Endothelial cell of umbilical vein (primary cell): ENCODE measurements around the gene ANKRD44. TPM values are rescaled to one million over a fixed set of nuclear protein-coding genes. Genes with fewer than 3 reads are reported as not detected.

ENCODE experiments used
- BruUV-seq: library from RNA; stranded (reverse); fragments of 400-500 nt; replicated peaks from 2 replicates; lab custom pipeline; 2021; lab: Mats Ljungman, UMichigan
- CTCF ChIA-PET: fragments of 300-600, 350-600 bp; sonication (Branson Sonifier 250); formaldehyde crosslinking; loops from one replicate; lab custom pipeline; 2021; ENCODE audit warnings: antibody characterized with exemption, inconsistent platforms; lab: Charles Lee
- POLR2A ChIA-PET: fragments of 300-600, 350-600 bp; sonication (Branson Sonifier 250); formaldehyde crosslinking; loops from one replicate; lab custom pipeline; 2021; ENCODE audit warnings: antibody characterized with exemption, inconsistent platforms; lab: Charles Lee
- DNase-seq: peaks from one replicate; pipeline ENCODE4 v3.0.0-alpha.2; 2011; ENCODE audit warnings: low read depth, low spot score
- FAIRE-seq: peaks from 2 replicates; lab custom pipeline; 2011; peaks lifted over from hg19 to GRCh38; lab: Jason Lieb, UNC
- H2AFZ ChIP-seq: 2 replicates; pipeline ENCODE4 v1.6.0; 2012; ENCODE audit warnings: low read depth, low read length, control low read depth, inconsistent platforms
- H3K27ac ChIP-seq: 2 replicates; pipeline ENCODE4 v1.5.1; 2011; ENCODE audit warnings: low read depth, mild to moderate bottlenecking, control low read depth, low read length, moderate library complexity; ENCODE audit not compliant: insufficient read depth
- H3K27me3 ChIP-seq, 2 experiments: 2 replicates each; pipeline versions ENCODE4 v1.6.0 to v1.6.1; 2011; ENCODE audit warnings: low read length in 2 of 2, mixed read lengths in 1 of 2; ENCODE audit not compliant: control insufficient read depth in 2 of 2, insufficient read depth in 2 of 2
- H3K36me3 ChIP-seq, 2 experiments: 2 replicates in 1 of 2; 3 replicates in 1 of 2; pipeline ENCODE4 v1.5.1; 2011; ENCODE audit warnings: low read length in 2 of 2, mild to moderate bottlenecking in 1 of 2, moderate library complexity in 1 of 2; ENCODE audit not compliant: control insufficient read depth in 2 of 2, insufficient read depth in 2 of 2; ENCODE audit errors: extremely low read depth in 1 of 2
- H3K4me1 ChIP-seq: 3 replicates; pipeline ENCODE4 v1.5.1; 2011; ENCODE audit warnings: mild to moderate bottlenecking, low read length; ENCODE audit not compliant: control insufficient read depth, insufficient read depth; ENCODE audit errors: extremely low read depth
- H3K4me2 ChIP-seq: 2 replicates; pipeline ENCODE4 v1.6.1; 2011; ENCODE audit warnings: low read length, control low read depth, mixed read lengths; ENCODE audit not compliant: insufficient read depth
- H3K4me3 ChIP-seq, 3 experiments: fragments of 200-600 bp in 1 of 3; sonication (generic), shearing (Covaris generic) in 1 of 3; replicated peaks in 1 of 3; 2 replicates each; pipeline ENCODE4 v1.5.1; 2011 to 2016; ENCODE audit warnings: control low read depth in 3 of 3, low read length in 3 of 3, mild to moderate bottlenecking in 2 of 3, inconsistent platforms in 1 of 3, low read depth in 1 of 3, moderate library complexity in 1 of 3; ENCODE audit not compliant: insufficient read depth in 1 of 3
- H3K79me2 ChIP-seq: 2 replicates; pipeline ENCODE4 v1.6.0; 2012; ENCODE audit warnings: low read length, inconsistent platforms; ENCODE audit not compliant: control insufficient read depth, insufficient read depth
- H3K9ac ChIP-seq: replicated peaks from 2 replicates; pipeline ENCODE3; 2011; ENCODE audit warnings: low read length, control low read depth; ENCODE audit not compliant: insufficient read depth; ENCODE audit errors: extremely low read depth
- H3K9me1 ChIP-seq: replicated peaks from 3 replicates; pipeline ENCODE4 v1.6.0; 2011; ENCODE audit warnings: mild to moderate bottlenecking, low read length; ENCODE audit not compliant: control insufficient read depth, insufficient read depth; ENCODE audit errors: extremely low read depth
- H3K9me3 ChIP-seq: replicated peaks from 2 replicates; pipeline ENCODE4 v1.5.1; 2012; ENCODE audit warnings: low read length, inconsistent platforms; ENCODE audit not compliant: control insufficient read depth, insufficient read depth
- H4K20me1 ChIP-seq: replicated peaks from 2 replicates; pipeline ENCODE3; 2011; ENCODE audit warnings: mild to moderate bottlenecking, low read length; ENCODE audit not compliant: control insufficient read depth, insufficient read depth; ENCODE audit errors: extremely low read depth
- JUN ChIP-seq: IDR thresholded peaks from 2 replicates; pipeline ENCODE4 v1.6.1; 2011; ENCODE audit warnings: borderline replicate concordance, low read depth; ENCODE audit not compliant: insufficient read length, insufficient read depth
- dilution Hi-C: fragments of 300-500 bp; cut with MboI; formaldehyde crosslinking; loops from one replicate; pipeline ENCODE4 v1.15.0; 2019; ENCODE audit warnings: low sequenced_read_pairs; ENCODE audit not compliant: extremely low pct_ligation_motif_present
- intact Hi-C: fragments of 100-400 bp; cut with micrococcal nuclease; formaldehyde crosslinking; loops from one replicate; pipeline ENCODE4 v1.10.0; 2022
- polyA plus RNA-seq, 4 experiments: library from polyadenylated mRNA; depleted of rRNA in 3 of 4; stranded (reverse) in 3 of 4; unstranded in 1 of 4; fragments of >200 nt; gene quantifications; 2 replicates each; pipeline versions ENCODE4 v1.2.1 to v1.2.3, GENCODE V29; 2011 to 2012; ENCODE audit warnings: missing spikeins in 1 of 4
- total RNA-seq: library from RNA; stranded (reverse); gene quantifications from 2 replicates; pipeline ENCODE4 v1.2.3, GENCODE V29; 2021
- TF ChIP-seq, protein P1 (sequence below), 2 donors: IDR thresholded peaks; 1 replicate in 1 of 2; 2 replicates in 1 of 2; pipeline ENCODE4 v1.5.1; 2011; ENCODE audit warnings: low read length in 2 of 2, mild to moderate bottlenecking in 2 of 2, moderate library complexity in 2 of 2, control low read depth in 1 of 2, inconsistent platforms in 1 of 2, low read depth in 1 of 2; ENCODE audit not compliant: insufficient read depth in 1 of 2; ENCODE audit errors: extremely low read depth in 1 of 2

Gene ANKRD44
- total and polyA plus RNA-seq, 2 donors (not counting 3 experiments of a cell fraction or from before 2014, with no cell fraction given), result 3.4 to 6.1 TPM

GRCh38 chr2:197108758-197109157 is 201.8 kb downstream of the ANKRD44 start:
- DNase-seq, result no peak

More at GRCh38 chr2:197108758-197109157, 201.8 kb downstream of the ANKRD44 start:
- Histone ChIP-seq H3K27me3 (no peaks in the 10 kb centered on the region), H3K9me1 (no peaks in the 10 kb centered on the region), H4K20me1 (no peaks in the 10 kb centered on the region), H3K4me3 (no peak overlapping the region), H3K27ac (no peak overlapping the region), H3K79me2 (no peaks in the 10 kb centered on the region), H3K9me3 (no peaks in the 10 kb centered on the region), H2AFZ (no peak overlapping the region), H3K4me2 (no peak overlapping the region), H3K9ac (no peak overlapping the region), H3K36me3 (no peaks in the 10 kb centered on the region), H3K4me1 (no peaks in the 10 kb centered on the region)
- FAIRE-seq, result no peak
- dilution Hi-C loops (no loop called here), intact Hi-C loops (no loop called here)
- ChIA-PET CTCF (interaction anchor here (1.1 to 13.9 kb wide), 5 partner anchors 10 to 97 kb away, joined by 3 to 267 read pairs (median 4); no protein-coding TSS in a partner anchor), POLR2A (no interaction called here)
- TF ChIP-seq, protein P1, sequence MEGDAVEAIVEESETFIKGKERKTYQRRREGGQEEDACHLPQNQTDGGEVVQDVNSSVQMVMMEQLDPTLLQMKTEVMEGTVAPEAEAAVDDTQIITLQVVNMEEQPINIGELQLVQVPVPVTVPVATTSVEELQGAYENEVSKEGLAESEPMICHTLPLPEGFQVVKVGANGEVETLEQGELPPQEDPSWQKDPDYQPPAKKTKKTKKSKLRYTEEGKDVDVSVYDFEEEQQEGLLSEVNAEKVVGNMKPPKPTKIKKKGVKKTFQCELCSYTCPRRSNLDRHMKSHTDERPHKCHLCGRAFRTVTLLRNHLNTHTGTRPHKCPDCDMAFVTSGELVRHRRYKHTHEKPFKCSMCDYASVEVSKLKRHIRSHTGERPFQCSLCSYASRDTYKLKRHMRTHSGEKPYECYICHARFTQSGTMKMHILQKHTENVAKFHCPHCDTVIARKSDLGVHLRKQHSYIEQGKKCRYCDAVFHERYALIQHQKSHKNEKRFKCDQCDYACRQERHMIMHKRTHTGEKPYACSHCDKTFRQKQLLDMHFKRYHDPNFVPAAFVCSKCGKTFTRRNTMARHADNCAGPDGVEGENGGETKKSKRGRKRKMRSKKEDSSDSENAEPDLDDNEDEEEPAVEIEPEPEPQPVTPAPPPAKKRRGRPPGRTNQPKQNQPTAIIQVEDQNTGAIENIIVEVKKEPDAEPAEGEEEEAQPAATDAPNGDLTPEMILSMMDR (IDR thresholded peaks at IDR 0.05; ENCODE audit: extremely low read depth in 1 of 2, insufficient read depth in 1 of 2, low read depth in 1 of 2, low read length in 2 of 2), result no peak
- no peak for TF ChIP-seq JUN
- BruUV-seq, result no TSS peak
